GM12878 (cell line): Measurements from ENCODE around the gene CCDC87. TPM values are rescaled to one million over a fixed set of nuclear protein-coding genes. Genes with fewer than 3 reads are reported as not detected.

ENCODE experiments used
- ASH2L ChIP-seq: fragments of 300-600, 200-600 bp; sonication (generic); IDR thresholded peaks from 2 replicates; pipeline ENCODE4 v1.6.1; 2017; ENCODE audit warnings: low read depth, mild to moderate bottlenecking, borderline replicate concordance
- CBX3 ChIP-seq: fragments of 200-600 bp; sonication (generic); IDR thresholded peaks from 2 replicates; pipeline ENCODE4 v1.6.1; 2016; ENCODE audit warnings: low read depth, borderline replicate concordance
- CBX5 ChIP-seq: sonication (generic); IDR thresholded peaks from 2 replicates; pipeline ENCODE4 v1.6.1; 2016; ENCODE audit warnings: low read depth, moderate library complexity, mild to moderate bottlenecking, inconsistent platforms
- DPF2 ChIP-seq: fragments of 450-650 bp; IDR thresholded peaks from 2 replicates; pipeline ENCODE4 v1.6.1; 2017; ENCODE audit warnings: mild to moderate bottlenecking
- E2F8 ChIP-seq: fragments of 450-650 bp; IDR thresholded peaks from 2 replicates; pipeline ENCODE4 v1.6.1; 2018; ENCODE audit warnings: mild to moderate bottlenecking, low read depth, moderate library complexity; ENCODE audit not compliant: partially characterized antibody
- ETV6 ChIP-seq, 2 experiments: fragments of 450-650 bp in 1 of 2; IDR thresholded peaks in 1 of 2; conservative IDR thresholded peaks in 1 of 2; 2 replicates each; pipeline ENCODE4 v1.6.1; 2014; ENCODE audit warnings: antibody characterized with exemption in 1 of 2, borderline replicate concordance in 1 of 2, low read depth in 1 of 2, mild to moderate bottlenecking in 1 of 2, moderate library complexity in 1 of 2
- FOS ChIP-seq: IDR thresholded peaks from 3 replicates; pipeline ENCODE4 v1.6.1; 2011; ENCODE audit warnings: borderline replicate concordance; ENCODE audit not compliant: insufficient read length; ENCODE audit errors: extremely low read depth
- FOXK2 ChIP-seq: fragments of 450-650 bp; IDR thresholded peaks from 2 replicates; pipeline ENCODE4 v1.6.1; 2017; ENCODE audit warnings: mild to moderate bottlenecking, moderate library complexity
- IRF3 ChIP-seq: fragments of 450-650 bp; IDR thresholded peaks from 2 replicates; pipeline ENCODE4 v1.6.1; 2014; ENCODE audit warnings: mild to moderate bottlenecking
- MTA3 ChIP-seq: IDR thresholded peaks from 2 replicates; pipeline ENCODE4 v1.6.1; 2012; ENCODE audit warnings: low read length, inconsistent platforms, borderline replicate concordance
- MYC ChIP-seq: IDR thresholded peaks from 2 replicates; pipeline ENCODE4 v1.6.1; 2011; ENCODE audit warnings: mild to moderate bottlenecking, low read length, moderate library complexity, inconsistent platforms; ENCODE audit not compliant: insufficient read depth, insufficient replicate concordance, insufficient read length, severe bottlenecking
- NRF1 ChIP-seq: conservative IDR thresholded peaks from 2 replicates; pipeline ENCODE4 v1.6.1; 2011; ENCODE audit warnings: mild to moderate bottlenecking, low read depth, low read length, improper control_type of control experiment
- RB1 ChIP-seq: fragments of 450-650 bp; formaldehyde crosslinking; IDR thresholded peaks from 2 replicates; pipeline ENCODE4 v1.6.1; 2017; ENCODE audit warnings: mild to moderate bottlenecking, borderline replicate concordance
- SIN3A ChIP-seq: IDR thresholded peaks from 2 replicates; pipeline ENCODE4 v1.6.1; 2012; ENCODE audit warnings: low read depth, low read length, improper control_type of control experiment
- SIX5 ChIP-seq: IDR thresholded peaks from 2 replicates; pipeline ENCODE4 v1.6.1; 2011; ENCODE audit warnings: mild to moderate bottlenecking, low read depth, low read length, moderate library complexity; ENCODE audit not compliant: severe bottlenecking
- SMAD1 ChIP-seq: fragments of 450-650 bp; IDR thresholded peaks from 2 replicates; pipeline ENCODE4 v1.6.1; 2018; ENCODE audit warnings: mild to moderate bottlenecking, low read depth; ENCODE audit not compliant: partially characterized antibody
- SP1 ChIP-seq: IDR thresholded peaks from one replicate; pipeline ENCODE4 v1.6.1; 2011; ENCODE audit warnings: low read depth, low read length
- USF1 ChIP-seq: IDR thresholded peaks from 2 replicates; pipeline ENCODE4 v1.6.1; 2011; ENCODE audit warnings: borderline replicate concordance, low read depth, mild to moderate bottlenecking, moderate library complexity, mixed read lengths, low read length; ENCODE audit not compliant: insufficient read depth; ENCODE audit errors: extremely low read length
- ZNF207 ChIP-seq: fragments of 450-650 bp; IDR thresholded peaks from 2 replicates; pipeline ENCODE4 v1.6.1; 2014; ENCODE audit warnings: antibody characterized with exemption, mild to moderate bottlenecking, borderline replicate concordance
- ZNF622 ChIP-seq: fragments of 450-650 bp; IDR thresholded peaks from 2 replicates; pipeline ENCODE4 v1.6.1; 2017; ENCODE audit warnings: mild to moderate bottlenecking, inconsistent platforms
- ZNF687 ChIP-seq: fragments of 450-650 bp; IDR thresholded peaks from 2 replicates; pipeline ENCODE4 v1.6.1; 2017; ENCODE audit warnings: mild to moderate bottlenecking, moderate library complexity
- polyA plus RNA-seq, 11 experiments: library from polyadenylated mRNA; depleted of rRNA in 4 of 11; unstranded in 6 of 11; stranded (reverse) in 5 of 11; fragments of >200 nt; fragmentation: Nextera tagmentation in 4 of 11; fragmentation: Illumina TruSeq in 1 of 11; extraction: Ambion mirVana in 4 of 11; extraction: Trizol in 1 of 11; gene quantifications; 1 replicate in 1 of 11; 2 replicates in 10 of 11; pipeline versions ENCODE4 v1.2.1 to v1.2.3, GENCODE V29; 2011 to 2016; ENCODE audit warnings: inconsistent platforms in 2 of 11, missing spikeins in 2 of 11, low read depth in 1 of 11
- total RNA-seq, 4 experiments: library from RNA; depleted of rRNA in 3 of 4; stranded (reverse); fragments of >200 nt in 3 of 4; fragmentation: Illumina TruSeq in 1 of 4; extraction: Trizol in 1 of 4; gene quantifications; 2 replicates each; pipeline versions ENCODE4 v1.2.1 to v1.2.3, GENCODE V29; 2013 to 2021

Gene CCDC87
- total and polyA plus RNA-seq, 10 of the 15 experiments (the other 5 are each of a cell fraction or from before 2014, with no cell fraction given) = 0.02 to 0.17 (median 0.09) TPM; not detected in 3

DNA sequence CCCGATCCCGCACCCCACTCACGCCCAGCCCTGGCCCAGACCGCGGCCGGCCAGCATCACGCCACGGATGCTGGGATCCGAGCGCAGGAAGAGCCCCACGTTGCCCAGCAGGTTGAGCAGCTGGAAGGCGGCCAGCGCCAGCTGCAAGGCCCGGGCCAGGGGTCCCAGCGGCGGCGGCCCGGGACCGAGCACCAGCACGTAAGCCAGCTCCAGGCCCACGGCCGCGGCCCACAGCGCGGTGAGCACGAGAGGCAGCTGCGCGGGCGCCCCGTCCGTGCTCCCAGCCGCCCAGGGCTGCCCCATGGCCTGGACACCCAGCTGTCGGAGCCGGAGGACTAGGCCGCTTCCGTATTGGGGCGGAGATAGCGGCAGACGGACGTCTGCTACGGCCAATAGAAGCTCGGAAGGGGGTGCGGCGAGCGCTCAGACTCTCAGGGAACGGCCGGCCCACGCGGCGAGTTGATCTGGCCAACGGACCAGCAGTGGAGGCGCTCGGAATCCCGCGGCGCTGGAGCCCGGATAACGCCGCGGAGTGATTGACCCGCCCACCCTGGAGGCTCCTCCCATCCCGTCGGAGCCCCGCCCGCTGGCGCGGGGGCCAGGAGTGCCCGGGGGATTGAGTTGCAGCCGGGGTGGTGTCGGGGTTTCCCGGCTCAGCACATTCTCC lies 47.0 kb downstream of the CCDC87 start, which contains the start of gene ZDHHC24 (continued):
- TF ChIP-seq E2F8 (no peak), ZNF622 (no peak), IRF3 (peak; percentile 62), CBX5 (no peak), SP1 (peak; percentile 85), ETV6 (conservative IDR thresholded peaks at IDR 0.05 in 1 of 2, IDR thresholded peaks at IDR 0.05 in 1 of 2; ENCODE audit: borderline replicate concordance in 1 of 2, low read depth in 1 of 2) (no peak), FOXK2 (no peak), USF1 (no peak), MYC (peak; percentile 44), MTA3 (no peak), NRF1 (no peak), DPF2 (peak; percentile 88), RB1 (peak; percentile 66; the same call in 1 of the 2 replicates), ZNF207 (peak; percentile 88), SIN3A (peak; percentile 39; the same call in 1 of the 2 replicates), ZNF687 (peak; percentile 29; the same call in 1 of the 2 replicates), CBX3 (no peak), SIX5 (no peak), FOS (no peak), SMAD1 (no peak), ASH2L (no peak; the same call in 1 of the 2 replicates)
